DOHH2 (cell line): ENCODE results near the gene GALNT18.

ENCODE experiments used
- H3F3A ChIP-seq: fragments of 200-600 bp; sonication (generic), shearing (Covaris generic); 2 replicates; pipeline ENCODE4 v1.6.0; 2016; ENCODE audit warnings: antibody characterized with exemption, mild to moderate bottlenecking; ENCODE audit not compliant: control insufficient read depth, insufficient read depth
- H3K27ac ChIP-seq: fragments of 200-600 bp; sonication (generic); 2 replicates; pipeline ENCODE4 v1.5.1; 2014; ENCODE audit warnings: low read depth, mild to moderate bottlenecking, low read length, moderate library complexity
- H3K27me3 ChIP-seq: fragments of 200-600 bp; sonication (generic); 2 replicates; pipeline ENCODE4 v1.6.1; 2014; ENCODE audit warnings: mild to moderate bottlenecking, low read length, mixed read lengths; ENCODE audit not compliant: control insufficient read depth
- H3K36me3 ChIP-seq: fragments of 200-600 bp; sonication (generic); 2 replicates; pipeline ENCODE4 v1.6.1; 2014; ENCODE audit warnings: mild to moderate bottlenecking, low read length, moderate library complexity, mixed read lengths; ENCODE audit not compliant: control insufficient read depth
- H3K4me1 ChIP-seq: fragments of 200-600 bp; sonication (generic); 2 replicates; pipeline ENCODE4 v1.6.1; 2014; ENCODE audit warnings: mild to moderate bottlenecking, low read length, mixed read lengths; ENCODE audit not compliant: control insufficient read depth
- H3K4me2 ChIP-seq: fragments of 200-600 bp; sonication (generic); 2 replicates; pipeline ENCODE4 v1.6.0; 2014; ENCODE audit warnings: mild to moderate bottlenecking, low read length, moderate library complexity
- H3K4me3 ChIP-seq: fragments of 200-600 bp; sonication (generic); 2 replicates; pipeline ENCODE4 v1.5.1; 2014; ENCODE audit warnings: mild to moderate bottlenecking, low read length, mixed read lengths
- H3K79me2 ChIP-seq: fragments of 200-600 bp; sonication (generic); 2 replicates; pipeline ENCODE4 v1.6.1; 2014; ENCODE audit warnings: mild to moderate bottlenecking, low read length, mixed read lengths; ENCODE audit not compliant: control insufficient read depth
- H3K9me2 ChIP-seq: fragments of 200-600 bp; sonication (generic); replicated peaks from 2 replicates; pipeline ENCODE4 v1.6.1; 2014; ENCODE audit warnings: mild to moderate bottlenecking, low read length, mixed read lengths; ENCODE audit not compliant: control insufficient read depth
- H3K9me3 ChIP-seq: fragments of 200-600 bp; sonication (generic); 2 replicates; pipeline ENCODE4 v1.6.1; 2014; ENCODE audit warnings: antibody characterized with exemption, low read length, mixed read lengths; ENCODE audit not compliant: control insufficient read depth, insufficient read depth
- H4K20me1 ChIP-seq: fragments of 200-600 bp; sonication (generic); 2 replicates; pipeline ENCODE4 v1.6.0; 2014; ENCODE audit warnings: low read depth, mild to moderate bottlenecking, antibody characterized with exemption, low read length, moderate library complexity; ENCODE audit not compliant: control insufficient read depth, insufficient read depth
- CTCF ChIP-seq: fragments of 200-600 bp; sonication (generic); IDR thresholded peaks from one replicate; pipeline ENCODE4 v1.5.1; 2014; ENCODE audit warnings: antibody characterized with exemption, mild to moderate bottlenecking, low read depth, low read length; ENCODE audit not compliant: poor library complexity, severe bottlenecking
- EZH2phosphoT487 ChIP-seq: fragments of 200-600 bp; sonication (generic); IDR thresholded peaks from 2 replicates; pipeline ENCODE4 v1.6.1; 2017; ENCODE audit warnings: borderline replicate concordance, mild to moderate bottlenecking, antibody characterized with exemption, low read length, moderate library complexity, mixed read lengths

GALNT18 gene

GRCh38 chr11:11348303-11348702, 273.5 kb downstream of the GALNT18 start:
- H3K4me3 ChIP-seq: no peak overlapping the region
- H3K27me3 ChIP-seq: peaks cover 2% of the 10 kb centered on the region; the same call in 1 of the 2 replicates
- H4K20me1 ChIP-seq: no peaks in the 10 kb centered on the region
- no peak overlapping the region for H3K27ac ChIP-seq
- H3K9me2 ChIP-seq: no peaks in the 10 kb centered on the region
- no peaks in the 10 kb centered on the region for H3K79me2 ChIP-seq
- H3K4me2 ChIP-seq: no peak overlapping the region
- no peaks in the 10 kb centered on the region for H3F3A ChIP-seq
- TF ChIP-seq EZH2phosphoT487 (no peak), CTCF (no peak)
- H3K9me3 ChIP-seq: no peaks in the 10 kb centered on the region
- no peaks in the 10 kb centered on the region for H3K36me3 ChIP-seq
- no peaks in the 10 kb centered on the region for H3K4me1 ChIP-seq

GRCh38 chr11:11347592-11347991, 274.2 kb downstream of the GALNT18 start:
- no peak overlapping the region for H3K27ac ChIP-seq
- H3K4me2 ChIP-seq: no peak overlapping the region
- H3K9me3 ChIP-seq: no peaks in the 10 kb centered on the region
- H3K4me3 ChIP-seq: no peak overlapping the region
- H4K20me1 ChIP-seq: no peaks in the 10 kb centered on the region
- H3K4me1 ChIP-seq: no peaks in the 10 kb centered on the region
- H3K27me3 ChIP-seq: peaks cover 2% of the 10 kb centered on the region; the same call in 1 of the 2 replicates
- H3K79me2 ChIP-seq: no peaks in the 10 kb centered on the region
- TF ChIP-seq CTCF: no peak
- TF ChIP-seq EZH2phosphoT487: no peak
- H3K36me3 ChIP-seq: no peaks in the 10 kb centered on the region
- no peaks in the 10 kb centered on the region for H3F3A ChIP-seq
- H3K9me2 ChIP-seq: no peaks in the 10 kb centered on the region

GRCh38 chr11:11346303-11346702, 275.5 kb downstream of the GALNT18 start:
- Histone ChIP-seq H3K4me3 (no peak overlapping the region), H3K4me1 (no peaks in the 10 kb centered on the region), H3K9me3 (no peaks in the 10 kb centered on the region), H3F3A (no peaks in the 10 kb centered on the region), H3K27me3 (peaks cover 2% of the 10 kb centered on the region; the same call in 1 of the 2 replicates), H3K79me2 (no peaks in the 10 kb centered on the region), H3K4me2 (no peak overlapping the region), H3K9me2 (no peaks in the 10 kb centered on the region), H3K27ac (no peak overlapping the region), H3K36me3 (no peaks in the 10 kb centered on the region), H4K20me1 (no peaks in the 10 kb centered on the region)
- TF ChIP-seq CTCF: no peak
- TF ChIP-seq EZH2phosphoT487: no peak
